Kidney glomerular epithelial cell (primary cell): ENCODE measurements around the gene CASP10.

Experiments
- DNase-seq: peaks from one replicate; lab custom pipeline; 2025; lab: John Stamatoyannopoulos, UW

The CASP10 gene

DNA sequence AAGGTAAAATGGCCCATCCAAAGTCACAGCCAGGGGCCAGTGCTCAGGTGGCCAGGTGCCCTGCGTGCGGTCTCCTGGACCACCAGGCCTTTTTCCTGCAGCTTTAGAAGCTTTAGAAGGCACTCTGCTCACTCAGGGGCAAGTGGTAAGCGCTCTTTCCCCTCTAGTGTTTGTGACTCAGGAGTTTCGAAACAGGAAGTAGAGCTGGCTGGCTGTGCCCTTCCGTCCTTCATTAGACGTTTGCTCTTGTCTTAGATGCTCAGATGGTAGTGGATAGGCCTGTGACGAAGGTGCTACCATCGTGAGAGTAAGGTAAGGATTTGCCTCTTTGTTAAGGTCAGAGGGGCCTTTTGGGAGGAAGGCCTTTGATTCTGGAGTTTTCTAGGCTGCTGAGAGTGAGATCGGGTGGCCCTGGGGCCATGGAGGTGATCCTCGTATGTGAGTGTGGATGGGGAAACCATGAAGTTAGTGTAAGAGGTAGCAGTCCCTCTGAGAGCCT, 77.4 kb downstream of the CASP10 start, which contains the start of gene CASP8:
Gene CASP8 (plus strand): TSS at position 235 of the 499 bp plus-strand sequence. CDS start 5,951 bp downstream, outside the sequence.
- peak; percentile 21 for DNase-seq

DNA sequence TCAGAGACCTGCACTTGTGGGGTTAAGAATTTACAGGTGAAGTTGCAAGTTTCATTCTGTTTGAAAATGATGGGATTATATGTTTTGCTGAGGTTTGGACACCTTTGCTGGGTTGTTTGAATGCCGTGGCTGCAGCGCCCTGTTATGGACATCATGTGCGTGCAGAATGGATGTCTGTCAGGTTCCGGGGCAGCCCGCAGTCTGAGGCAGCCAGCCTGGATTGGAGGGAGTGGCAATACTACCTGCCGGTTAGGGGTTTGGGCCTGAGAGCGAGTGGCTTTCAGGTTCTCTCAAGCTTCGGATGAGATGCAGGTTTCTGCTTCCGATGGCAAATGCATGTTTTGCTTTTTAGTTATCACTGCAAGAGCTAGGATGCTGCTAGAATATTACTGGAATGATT, 78.5 kb downstream of the CASP10 start:
- no peak for DNase-seq

GRCh38 chr2:201261906-201262305, 79.0 kb downstream of the CASP10 start:
- no peak for DNase-seq

DNA sequence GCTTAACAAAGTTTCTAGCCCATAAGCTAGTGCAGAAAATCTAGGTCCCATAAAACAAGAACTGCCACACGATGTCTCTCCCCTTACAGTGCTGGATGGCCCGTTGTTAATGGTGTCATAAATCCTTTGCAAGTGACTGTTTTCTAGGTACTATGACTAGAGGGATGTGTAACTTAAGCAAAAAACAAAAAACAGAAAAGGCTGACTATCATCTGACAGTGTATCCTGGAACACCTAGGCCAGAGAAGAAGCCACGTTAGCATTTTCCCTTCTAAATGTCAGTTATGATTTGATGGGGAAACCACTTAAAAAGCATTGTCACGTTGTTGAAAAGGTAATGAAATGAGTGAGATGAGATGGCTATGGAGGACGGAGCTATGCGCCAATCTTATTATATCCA, 79.8 kb downstream of the CASP10 start:
- no peak for DNase-seq

DNA sequence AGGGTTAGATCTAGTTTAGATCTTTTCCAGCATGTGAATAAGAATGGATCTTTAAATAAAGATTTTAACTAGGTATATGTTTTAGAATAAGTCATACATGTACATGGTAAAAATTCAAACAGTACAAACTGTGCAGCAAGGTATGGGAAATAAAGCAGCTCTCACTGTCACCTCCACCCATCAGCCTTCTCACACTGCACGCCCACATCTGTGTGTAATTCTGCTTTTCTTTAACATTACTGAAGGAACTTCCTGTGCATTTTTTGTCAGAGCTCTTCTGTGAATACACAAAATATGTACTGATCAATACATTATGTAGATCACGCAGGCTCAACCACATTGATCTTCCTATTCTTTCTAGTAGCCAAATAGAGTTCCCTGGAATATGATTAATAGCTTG, 80.8 kb downstream of the CASP10 start:
- no peak for DNase-seq

DNA sequence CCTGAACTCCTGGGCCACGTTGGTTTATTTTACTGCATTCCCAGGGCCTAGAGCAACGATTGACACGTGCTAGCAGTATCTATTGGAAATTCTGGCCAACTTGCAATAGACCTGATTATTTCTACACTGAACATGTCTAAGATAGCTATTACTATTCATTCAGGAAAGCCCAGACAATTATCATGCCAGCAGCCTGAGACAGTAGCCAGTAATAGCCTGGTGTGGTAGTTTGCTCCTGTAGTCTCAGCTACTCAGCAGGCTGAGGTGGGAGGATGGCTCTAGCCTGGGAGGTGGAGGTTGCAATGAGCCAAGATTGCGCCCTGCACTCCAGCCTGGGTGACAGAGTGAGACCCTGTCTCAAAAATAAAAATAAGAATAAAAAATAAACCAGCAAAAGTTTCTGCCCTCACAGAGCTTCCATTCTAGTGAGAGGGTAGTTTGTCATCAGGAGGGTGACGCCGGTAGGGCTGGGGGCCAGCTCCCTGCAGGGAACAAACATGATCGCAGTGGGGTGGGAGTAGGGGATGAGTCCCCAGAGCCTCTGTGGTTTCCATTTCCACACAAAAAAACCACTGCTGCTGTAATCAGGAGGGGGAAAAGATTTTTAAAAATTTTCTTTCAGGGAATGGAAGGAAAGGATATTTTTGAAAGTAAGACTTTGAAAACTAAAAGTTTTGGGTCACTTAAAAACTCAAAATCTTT, 81.7 kb downstream of the CASP10 start:
- no peak for DNase-seq

- no peak for DNase-seq
These were observed 83.7 kb downstream of the CASP10 start for GRCh38 chr2:201266629-201267028.

GRCh38 chr2:201267278-201268030, 84.5 kb downstream of the CASP10 start:
- DNase-seq = no peak

- no peak for DNase-seq
These were observed 86.8 kb downstream of the CASP10 start for GRCh38 chr2:201269764-201270163.

- no peak for DNase-seq
These were observed 87.5 kb downstream of the CASP10 start for GRCh38 chr2:201270293-201271001.

GRCh38 chr2:201271917-201272316, 89.0 kb downstream of the CASP10 start:
- DNase-seq = no peak

DNA sequence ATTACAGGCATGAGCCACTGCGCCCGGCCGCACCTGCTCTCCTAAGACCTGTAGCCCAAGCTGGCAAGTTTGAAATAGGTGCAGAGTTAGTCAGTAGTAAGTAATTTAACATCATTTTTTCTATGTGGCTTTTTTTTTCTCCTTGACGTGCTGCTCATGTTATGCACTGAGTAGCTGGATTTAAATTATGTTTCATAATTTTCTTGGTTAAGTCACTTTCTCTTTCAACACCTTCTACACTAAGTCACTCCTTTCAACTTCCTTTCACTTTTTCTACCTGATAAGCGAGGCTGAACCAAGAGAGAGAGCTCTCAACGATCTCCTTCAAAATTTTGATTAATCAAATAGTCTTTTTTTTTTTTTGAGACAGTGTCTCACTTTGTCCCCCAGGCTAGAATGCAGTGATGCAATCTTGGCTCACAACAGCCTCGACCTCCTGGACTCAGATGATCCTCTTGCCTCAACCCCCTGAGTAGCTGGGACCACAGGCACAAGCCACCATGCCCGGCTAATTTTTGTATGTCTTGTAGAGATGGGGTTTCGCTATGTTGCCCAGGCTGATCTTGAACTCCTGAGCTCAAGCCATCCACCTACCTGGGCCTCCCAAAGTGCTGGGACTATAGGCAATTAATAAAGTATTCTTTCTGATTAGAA, 90.5 kb downstream of the CASP10 start:
- DNase-seq = no peak

DNA sequence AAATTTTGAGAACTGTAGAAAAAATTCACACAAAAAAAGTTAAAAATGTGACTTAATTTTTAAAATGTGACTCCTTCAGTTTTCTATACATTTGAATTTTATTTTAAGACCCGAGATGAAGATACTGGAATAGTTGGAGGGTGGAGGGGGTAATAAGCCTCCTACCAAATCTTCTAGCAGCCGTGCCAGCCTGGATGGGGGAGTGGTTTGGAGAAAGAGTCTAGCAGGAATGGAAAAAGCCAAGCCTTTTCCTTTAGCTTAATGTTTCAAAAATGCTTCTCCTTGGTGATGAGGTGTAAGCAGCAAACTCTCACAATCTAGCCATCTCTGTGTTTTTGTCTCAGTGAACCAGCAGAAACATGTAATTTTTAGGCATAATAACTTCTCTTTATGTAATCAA, 92.1 kb downstream of the CASP10 start:
- DNase-seq = no peak

DNA sequence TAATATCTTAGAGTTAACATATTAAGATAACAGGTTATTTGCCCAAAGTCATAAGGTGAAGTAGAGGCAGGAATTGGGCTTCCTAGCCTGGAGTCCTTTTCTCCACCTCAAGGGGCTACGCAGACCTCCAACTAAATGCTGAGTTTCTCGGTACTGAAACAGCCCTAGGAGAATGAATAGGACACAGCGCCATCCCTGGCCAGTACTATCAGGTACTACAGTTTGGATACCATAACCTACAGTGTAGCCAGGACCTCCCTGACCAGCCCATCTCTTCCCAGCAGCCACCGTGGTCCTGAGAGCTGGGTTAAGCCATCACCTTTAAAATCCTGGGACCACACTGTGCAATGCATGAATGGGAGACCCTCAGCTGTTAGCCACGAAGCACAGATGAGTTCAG, 93.0 kb downstream of the CASP10 start:
- no peak for DNase-seq

DNA sequence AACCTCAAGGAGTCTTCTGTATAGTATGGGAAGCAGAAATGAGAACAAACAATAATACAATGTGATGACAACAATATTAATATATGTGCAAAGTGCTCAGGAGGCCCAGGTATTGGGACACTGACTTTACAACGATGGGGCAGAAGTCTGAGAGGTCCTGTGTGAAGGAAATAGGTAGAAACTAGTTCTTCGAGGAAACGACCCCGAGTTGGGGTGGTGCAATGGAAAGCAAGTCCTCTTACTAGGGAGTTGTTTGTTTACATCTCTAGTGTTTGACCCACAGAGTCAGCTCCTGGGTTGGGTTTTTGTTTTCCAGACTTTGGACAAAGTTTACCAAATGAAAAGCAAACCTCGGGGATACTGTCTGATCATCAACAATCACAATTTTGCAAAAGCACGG, 93.6 kb downstream of the CASP10 start:
- no peak for DNase-seq
